K562 (cell line): Measurements from ENCODE around the gene SPAG4. TPM values are rescaled to one million over a fixed set of nuclear protein-coding genes. Genes with fewer than 3 reads are reported as not detected.

Experiments used
- ATAC-seq: fragments of 200-7000 bp; cut with Tn5 transposase; 3 replicates; pipeline ENCODE4 v1.9.1; 2020; ENCODE audit warnings: moderate library complexity
- BruUV-seq: library from RNA; stranded (reverse); fragments of 400-500 nt; replicated peaks from 2 replicates; lab custom pipeline; 2021; lab: Mats Ljungman, UMichigan
- CTCF ChIA-PET: fragments of 300-600 bp; formaldehyde crosslinking; extraction: SDS; loops from one replicate; lab custom pipeline; 2021; ENCODE audit warnings: low intra/inter-chr PET ratio; lab: Yijun Ruan, JAX
- POLR2A ChIA-PET: fragments of 300-600, 350-650 bp; sonication (Branson Sonifier 250); formaldehyde crosslinking; extraction: SDS; loops from one replicate; lab custom pipeline; 2021; ENCODE audit warnings: antibody characterized with exemption, inconsistent platforms; lab: Yijun Ruan, JAX
- DNase-seq, 4 experiments: peaks; one replicate each; pipeline versions ENCODE4 v3.0.0 to v3.0.0-alpha.2; 2011 to 2018; ENCODE audit warnings: low spot score in 3 of 4, mixed read lengths in 3 of 4; ENCODE audit errors: extremely low read depth in 1 of 4
- FAIRE-seq: peaks from 2 replicates; lab custom pipeline; 2011; peaks lifted over from hg19 to GRCh38; lab: Jason Lieb, UNC
- H2AFZ ChIP-seq: 2 replicates; pipeline ENCODE4 v1.6.0; 2011; ENCODE audit warnings: low read depth, low read length, control low read depth, inconsistent platforms
- H3K27ac ChIP-seq: fragments of 200-600 bp; 3 replicates; pipeline ENCODE4 v1.8.0; 2011; ENCODE audit warnings: low read depth, mild to moderate bottlenecking, control low read depth, inconsistent platforms, low read length, moderate library complexity, mixed read lengths; ENCODE audit errors: extremely low read depth
- H3K27me3 ChIP-seq, 2 experiments: fragments of 300-600 bp in 1 of 2; 2 replicates in 1 of 2; 3 replicates in 1 of 2; pipeline versions ENCODE4 v1.6.0 to v1.8.0; 2011; ENCODE audit warnings: inconsistent platforms in 2 of 2, low read length in 2 of 2, mild to moderate bottlenecking in 1 of 2, mixed read lengths in 1 of 2, moderate library complexity in 1 of 2; ENCODE audit not compliant: control insufficient read depth in 2 of 2, insufficient read depth in 2 of 2
- H3K36me3 ChIP-seq: fragments of 300-600 bp; 3 replicates; pipeline ENCODE4 v1.8.0; 2011; ENCODE audit warnings: mild to moderate bottlenecking, low read length, inconsistent platforms; ENCODE audit not compliant: control insufficient read depth, insufficient read depth
- H3K4me1 ChIP-seq, 2 experiments: fragments of 200-600 bp in 1 of 2; replicated peaks in 1 of 2; 2 replicates in 1 of 2; 3 replicates in 1 of 2; pipeline versions ENCODE4 v1.5.1 to v1.8.0; 2011; ENCODE audit warnings: inconsistent platforms in 2 of 2, low read length in 2 of 2, mild to moderate bottlenecking in 1 of 2, mixed read lengths in 1 of 2, moderate library complexity in 1 of 2; ENCODE audit not compliant: control insufficient read depth in 2 of 2, insufficient read depth in 2 of 2
- H3K4me2 ChIP-seq: 2 replicates; pipeline ENCODE4 v1.6.1; 2011; ENCODE audit warnings: low read length, control low read depth, inconsistent platforms, mixed read lengths; ENCODE audit not compliant: insufficient read depth
- H3K4me3 ChIP-seq: fragments of 200-600 bp; sonication (generic), shearing (Covaris generic); 2 replicates; pipeline ENCODE4 v1.5.1; 2016; ENCODE audit warnings: control low read depth, inconsistent platforms
- H3K79me2 ChIP-seq: fragments of 200-600 bp; 3 replicates; pipeline ENCODE4 v1.8.0; 2011; ENCODE audit warnings: low read length, inconsistent platforms; ENCODE audit not compliant: control insufficient read depth, insufficient read depth
- H3K9ac ChIP-seq, 2 experiments: 2 replicates each; pipeline versions ENCODE4 v1.6.0 to v1.6.1; 2011; ENCODE audit warnings: low read depth in 2 of 2, low read length in 2 of 2, control low read depth in 1 of 2, inconsistent platforms in 1 of 2, mild to moderate bottlenecking in 1 of 2, mixed read lengths in 1 of 2; ENCODE audit not compliant: insufficient read depth in 1 of 2
- H3K9me1 ChIP-seq: one replicate; pipeline ENCODE4 v1.6.0; 2011; ENCODE audit warnings: inconsistent platforms, mild to moderate bottlenecking, low read length, moderate library complexity; ENCODE audit not compliant: control insufficient read depth, insufficient read depth
- H3K9me3 ChIP-seq: replicated peaks from 2 replicates; pipeline ENCODE4 v1.5.1; 2011; ENCODE audit warnings: low read depth, low read length, inconsistent platforms; ENCODE audit not compliant: control insufficient read depth, insufficient read depth
- H4K20me1 ChIP-seq: replicated peaks from 2 replicates; pipeline ENCODE4 v1.6.1; 2011; ENCODE audit warnings: low read length, inconsistent platforms, mixed read lengths; ENCODE audit not compliant: control insufficient read depth, insufficient read depth
- BMI1 ChIP-seq: fragments of 150-350 bp; IDR thresholded peaks from 2 replicates; pipeline ENCODE4 v1.6.1; 2014; ENCODE audit warnings: low read length
- DNMT1 ChIP-seq: fragments of 450-650 bp; IDR thresholded peaks from 2 replicates; pipeline ENCODE4 v1.6.1; 2016; ENCODE audit warnings: antibody characterized with exemption, mild to moderate bottlenecking
- FOXP4 ChIP-seq: sonication (generic); formaldehyde crosslinking; IDR thresholded peaks from 2 replicates; pipeline ENCODE4 v1.8.0; 2022; ENCODE audit warnings: mild to moderate bottlenecking, missing genetic modification reagents, borderline replicate concordance
- GTF3C2 ChIP-seq: IDR thresholded peaks from 3 replicates; pipeline ENCODE4 v1.6.1; 2011; ENCODE audit warnings: borderline replicate concordance, mild to moderate bottlenecking, moderate library complexity; ENCODE audit not compliant: insufficient read length; ENCODE audit errors: extremely low read depth
- HMBOX1 ChIP-seq: sonication (generic); IDR thresholded peaks from 2 replicates; pipeline ENCODE4 v1.6.1; 2016
- ID3 ChIP-seq, 2 experiments: fragments of 250-450 bp in 1 of 2; fragments of 450-650 bp in 1 of 2; sonication (Bioruptor Pico) in 1 of 2; IDR thresholded peaks; 2 replicates each; pipeline versions ENCODE4 v1.6.1 to v1.8.0; 2016 to 2021; ENCODE audit warnings: mild to moderate bottlenecking in 2 of 2, moderate library complexity in 2 of 2, missing compliant biosample characterization in 1 of 2, missing genetic modification characterization in 1 of 2
- NELFE ChIP-seq: IDR thresholded peaks from 2 replicates; pipeline ENCODE4 v1.6.1; 2011; ENCODE audit warnings: mild to moderate bottlenecking; ENCODE audit not compliant: insufficient read depth, insufficient read length
- PHF20 ChIP-seq: fragments of 450-650 bp; IDR thresholded peaks from 2 replicates; pipeline ENCODE4 v1.6.1; 2018; ENCODE audit not compliant: partially characterized antibody
- POLR3G ChIP-seq: IDR thresholded peaks from 2 replicates; pipeline ENCODE4 v1.6.1; 2011; ENCODE audit not compliant: insufficient read length, insufficient replicate concordance; ENCODE audit errors: extremely low read depth
- RFX7 ChIP-seq: fragments of 250-450 bp; sonication (Bioruptor Pico); IDR thresholded peaks from 2 replicates; pipeline ENCODE4 v1.5.1; 2021; ENCODE audit warnings: mild to moderate bottlenecking
- SFPQ ChIP-seq: fragments of 200-400 bp; formaldehyde crosslinking; IDR thresholded peaks from 2 replicates; pipeline ENCODE4 v1.6.1; 2017; ENCODE audit warnings: mild to moderate bottlenecking, low read depth, low read length, moderate library complexity
- STAT5B ChIP-seq: fragments of 250-450 bp; sonication (Bioruptor Pico); IDR thresholded peaks from 2 replicates; pipeline ENCODE4 v1.8.0; 2021; ENCODE audit warnings: mild to moderate bottlenecking, inconsistent platforms
- ZNF263 ChIP-seq: sonication (generic); formaldehyde crosslinking; IDR thresholded peaks from 2 replicates; pipeline ENCODE4 v1.8.0; 2022; ENCODE audit warnings: mild to moderate bottlenecking, missing genetic modification reagents, borderline replicate concordance
- WGBS: fragments of 100-300 bp; shearing (Covaris generic); methylation state at CpG from one replicate; pipeline ENCODE4 v1.1.6; 2016; ENCODE audit warnings: low coverage, mixed read lengths; ENCODE audit not compliant: insufficient coverage; ENCODE audit errors: missing lambda C conversion rate; 5-methylcytosine and 5-hydroxymethylcytosine counted together
- in situ Hi-C: fragments of 300-500 bp; cut with MboI; formaldehyde crosslinking; loops from 4 replicates; pipeline ENCODE4 v1.15.0; 2018; ENCODE audit warnings: inconsistent platforms, mixed read lengths
- intact Hi-C: fragments of 100-400 bp; cut with micrococcal nuclease; formaldehyde crosslinking; loops from 2 replicates; pipeline ENCODE4 v1.14.2; 2022
- polyA plus RNA-seq, 8 experiments: library from polyadenylated mRNA; depleted of rRNA in 4 of 8; stranded (reverse) in 5 of 8; unstranded in 3 of 8; fragments of >200 nt; fragmentation: Nextera tagmentation in 2 of 8; fragmentation: Illumina TruSeq in 1 of 8; extraction: Ambion mirVana in 2 of 8; extraction: Trizol in 1 of 8; gene quantifications; 2 replicates each; pipeline versions ENCODE4 v1.2.1 to v1.2.3, GENCODE V29; 2011 to 2014; ENCODE audit warnings: inconsistent platforms in 1 of 8, missing spikeins in 1 of 8
- total RNA-seq, 7 experiments: library from RNA; depleted of rRNA in 6 of 7; stranded (reverse); fragments of >200 nt in 6 of 7; fragmentation: Illumina TruSeq in 2 of 7; extraction: Trizol in 2 of 7; gene quantifications; 2 replicates each; pipeline versions ENCODE4 v1.2.1 to v1.2.3, GENCODE V29; 2011 to 2021; ENCODE audit warnings: low replicate concordance in 1 of 7

SPAG4 gene
- total and polyA plus RNA-seq, 9 of the 15 experiments (the other 6 are each of a cell fraction or from before 2014, with no cell fraction given), result 1.6 to 11.4 (median 4.6) TPM

GRCh38 chr20:35579196-35579595 is 36.4 kb upstream of the SPAG4 start:
- WGBS, result 19% methylated on average over 6 of the region's 6 CpGs
- Histone ChIP-seq H3K4me1 (no peaks in the 10 kb centered on the region; a peak in 1 of 5 replicates), H3K79me2 (no peaks in the 10 kb centered on the region), H3K9ac (no peak overlapping the region), H4K20me1 (no peaks in the 10 kb centered on the region), H3K9me3 (no peaks in the 10 kb centered on the region), H3K4me2 (no peak overlapping the region), H3K27me3 (no peaks in the 10 kb centered on the region; a peak in 1 of 5 replicates), H3K9me1 (no peaks in the 10 kb centered on the region), H3K36me3 (no peaks in the 10 kb centered on the region), H3K27ac (no peak overlapping the region), H2AFZ (no peak overlapping the region), H3K4me3 (no peak overlapping the region)
- no peak for DNase-seq
- in situ Hi-C loops, result no loop called here
- ChIA-PET CTCF (no interaction called here), POLR2A (interaction anchor here (0.5 to 1.3 kb wide), 4 partner anchors 16 to 419 kb away, joined by 3 to 4 read pairs (median 4); no protein-coding TSS in a partner anchor)
- ATAC-seq, result no peak
- no peak for FAIRE-seq
- BruUV-seq, result no TSS peak
- intact Hi-C loops, result no loop called here
- no peak for TF ChIP-seq ID3 (CRISPR knock-in tag; IDR thresholded peaks at IDR 0.05)
- no peak for TF ChIP-seq ID3 (tag; IDR thresholded peaks at IDR 0.05)
- no peak for TF ChIP-seq BMI1
- TF ChIP-seq DNMT1, result no peak
- no peak for TF ChIP-seq NELFE
- no peak for TF ChIP-seq STAT5B
- no peak for TF ChIP-seq SFPQ
- TF ChIP-seq POLR3G, result no peak
- TF ChIP-seq PHF20, result no peak
- TF ChIP-seq FOXP4 (CRISPR knock-in tag), result no peak
- TF ChIP-seq GTF3C2, result no peak
- TF ChIP-seq RFX7, result no peak
- TF ChIP-seq HMBOX1, result no peak
- no peak for TF ChIP-seq ZNF263 (CRISPR knock-in tag)
